ENCODE data around the gene TRPT1.

- no peak for TF ChIP-seq EZH2 (IDR thresholded peaks at IDR 0.05; ENCODE audit: borderline replicate concordance, low read length)
- no peak for TF ChIP-seq CTCF (IDR thresholded peaks at IDR 0.05; ENCODE audit: low read length)
Observed at GRCh38 chr11:64232182-64232966, 6.4 kb upstream of the TRPT1 start.
